GM20000 (cell line): ENCODE measurements around the gene CAPN14.

ENCODE experiments used
- DNase-seq: peaks from one replicate; pipeline ENCODE4 v3.0.0; 2012; ENCODE audit warnings: low spot score
- TF ChIP-seq, protein P1 (sequence below): IDR thresholded peaks from 2 replicates; pipeline ENCODE4 v1.5.1; 2012; ENCODE audit warnings: mild to moderate bottlenecking, control low read depth; ENCODE audit errors: extremely low read depth, missing control alignments

The CAPN14 gene

DNA sequence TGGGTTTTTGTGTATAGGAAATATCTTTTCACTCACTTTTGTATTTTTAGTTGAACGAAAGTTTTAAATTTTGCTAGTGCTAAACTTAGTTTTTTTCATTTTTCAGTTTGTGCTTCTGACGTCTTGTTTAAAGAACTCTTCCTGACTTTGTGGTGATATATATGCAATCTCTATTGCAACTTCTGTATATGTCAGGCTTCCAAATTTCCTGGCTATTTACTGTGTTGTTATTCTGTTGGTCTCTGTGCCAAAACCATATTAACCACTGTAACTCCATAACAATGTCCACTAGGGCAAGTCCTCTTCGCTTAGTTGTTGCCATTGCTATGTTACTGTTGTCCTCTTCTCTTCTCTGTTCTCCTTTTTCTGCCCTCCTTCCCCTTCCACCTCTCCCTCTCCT lies 13.4 kb upstream of the CAPN14 start:
- no peak for DNase-seq
- TF ChIP-seq, protein P1, sequence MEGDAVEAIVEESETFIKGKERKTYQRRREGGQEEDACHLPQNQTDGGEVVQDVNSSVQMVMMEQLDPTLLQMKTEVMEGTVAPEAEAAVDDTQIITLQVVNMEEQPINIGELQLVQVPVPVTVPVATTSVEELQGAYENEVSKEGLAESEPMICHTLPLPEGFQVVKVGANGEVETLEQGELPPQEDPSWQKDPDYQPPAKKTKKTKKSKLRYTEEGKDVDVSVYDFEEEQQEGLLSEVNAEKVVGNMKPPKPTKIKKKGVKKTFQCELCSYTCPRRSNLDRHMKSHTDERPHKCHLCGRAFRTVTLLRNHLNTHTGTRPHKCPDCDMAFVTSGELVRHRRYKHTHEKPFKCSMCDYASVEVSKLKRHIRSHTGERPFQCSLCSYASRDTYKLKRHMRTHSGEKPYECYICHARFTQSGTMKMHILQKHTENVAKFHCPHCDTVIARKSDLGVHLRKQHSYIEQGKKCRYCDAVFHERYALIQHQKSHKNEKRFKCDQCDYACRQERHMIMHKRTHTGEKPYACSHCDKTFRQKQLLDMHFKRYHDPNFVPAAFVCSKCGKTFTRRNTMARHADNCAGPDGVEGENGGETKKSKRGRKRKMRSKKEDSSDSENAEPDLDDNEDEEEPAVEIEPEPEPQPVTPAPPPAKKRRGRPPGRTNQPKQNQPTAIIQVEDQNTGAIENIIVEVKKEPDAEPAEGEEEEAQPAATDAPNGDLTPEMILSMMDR: no peak

DNA sequence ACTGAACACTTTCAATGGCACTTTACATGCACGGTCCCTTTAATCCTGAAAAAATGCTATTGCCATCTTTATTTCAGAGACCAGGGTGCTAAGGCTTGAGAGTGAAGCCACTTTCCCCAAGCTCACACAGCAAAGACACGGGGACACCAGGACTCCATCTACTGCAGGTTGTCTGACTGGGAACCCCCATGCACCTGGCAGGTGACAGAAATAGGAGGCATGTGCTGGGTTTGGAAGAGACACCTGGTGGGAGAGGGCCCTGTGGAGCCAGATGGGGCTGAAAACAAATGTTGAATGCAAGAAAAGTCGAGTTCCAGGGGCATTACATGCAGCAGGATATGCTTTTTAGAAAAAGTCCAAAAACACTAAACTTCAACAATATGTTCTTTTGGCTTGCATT lies 11.4 kb upstream of the CAPN14 start:
- TF ChIP-seq, protein P1: no peak
- DNase-seq: no peak

DNA sequence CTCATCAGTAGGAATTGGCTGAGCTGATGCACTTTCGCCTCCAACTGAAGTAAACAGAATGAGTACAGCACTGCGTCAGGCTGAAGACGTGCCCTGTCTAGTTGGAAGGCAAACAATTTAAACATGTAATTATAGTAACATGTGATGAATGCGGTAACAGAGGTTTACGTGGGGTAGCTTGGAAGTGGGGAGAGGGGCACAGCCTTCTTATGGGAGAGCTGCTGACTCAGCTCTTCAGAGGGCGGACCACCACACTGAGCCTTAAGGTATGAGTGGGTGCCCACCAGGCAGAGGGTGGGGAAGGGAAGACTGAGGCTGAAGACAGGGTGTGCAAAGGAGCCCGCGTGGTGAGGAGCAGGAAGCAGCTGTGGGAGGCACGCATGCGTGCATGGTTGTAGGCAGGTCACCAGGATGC lies 10.4 kb upstream of the CAPN14 start:
- TF ChIP-seq, protein P1: no peak
- no peak for DNase-seq

DNA sequence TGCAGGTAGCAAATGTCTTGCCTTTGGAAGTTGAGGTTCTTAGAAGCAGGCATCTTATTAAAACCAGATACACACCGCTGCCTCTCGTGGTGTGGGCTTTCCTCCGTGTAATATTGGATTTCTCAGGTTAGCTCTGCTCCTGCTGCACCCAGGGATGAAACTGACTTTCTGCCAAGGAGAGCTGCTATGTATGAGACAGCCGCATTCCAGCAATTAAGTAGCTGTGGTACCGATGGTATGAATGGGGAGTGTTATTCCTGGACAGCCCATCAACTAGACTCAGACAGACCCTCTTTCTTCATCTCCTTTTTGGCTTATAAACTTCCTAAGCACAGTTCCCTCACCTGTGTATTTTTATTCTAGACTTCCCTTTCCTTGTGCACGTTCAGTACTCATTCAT lies 9.8 kb upstream of the CAPN14 start:
- DNase-seq: no peak
- TF ChIP-seq, protein P1: no peak

DNA sequence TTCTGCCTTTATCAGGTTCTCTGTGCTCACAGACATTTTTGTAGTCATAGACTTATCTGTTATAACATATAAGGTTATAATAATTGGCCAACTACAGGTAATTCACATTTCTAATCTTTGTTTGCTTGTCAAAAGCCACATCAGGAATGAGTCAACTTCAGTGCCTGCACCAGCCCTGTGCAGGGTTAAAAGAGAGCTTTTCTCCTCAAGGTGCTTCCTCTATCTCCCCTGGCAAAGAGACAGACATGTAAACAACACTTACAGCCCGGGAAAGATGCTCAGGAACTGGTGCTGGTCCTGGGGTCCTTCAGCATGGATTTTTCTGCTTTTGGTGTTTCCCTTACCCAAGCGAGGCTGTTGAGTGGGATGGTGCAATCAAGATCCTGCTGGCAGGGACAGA lies 9.0 kb upstream of the CAPN14 start:
- TF ChIP-seq, protein P1: no peak
- no peak for DNase-seq

DNA sequence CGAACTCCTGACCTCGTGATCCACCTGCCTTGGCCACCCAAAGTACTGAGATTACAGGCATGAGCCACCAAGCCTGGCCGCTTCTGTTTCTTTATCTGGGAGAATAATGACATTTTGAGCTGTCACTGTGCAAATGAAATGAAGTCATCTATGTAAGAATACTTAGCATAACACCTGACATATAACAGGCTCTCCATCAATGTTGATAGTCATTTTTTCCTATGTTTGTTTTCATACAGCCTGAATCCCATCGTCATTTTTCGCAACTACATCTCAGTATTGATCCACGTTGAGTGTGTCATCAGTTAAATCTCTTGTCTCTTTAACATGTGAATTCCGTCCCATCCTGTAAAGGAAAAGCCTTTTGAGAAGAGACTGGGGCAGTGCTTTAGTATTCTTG lies 6.4 kb upstream of the CAPN14 start:
- TF ChIP-seq, protein P1: no peak
- no peak for DNase-seq

DNA sequence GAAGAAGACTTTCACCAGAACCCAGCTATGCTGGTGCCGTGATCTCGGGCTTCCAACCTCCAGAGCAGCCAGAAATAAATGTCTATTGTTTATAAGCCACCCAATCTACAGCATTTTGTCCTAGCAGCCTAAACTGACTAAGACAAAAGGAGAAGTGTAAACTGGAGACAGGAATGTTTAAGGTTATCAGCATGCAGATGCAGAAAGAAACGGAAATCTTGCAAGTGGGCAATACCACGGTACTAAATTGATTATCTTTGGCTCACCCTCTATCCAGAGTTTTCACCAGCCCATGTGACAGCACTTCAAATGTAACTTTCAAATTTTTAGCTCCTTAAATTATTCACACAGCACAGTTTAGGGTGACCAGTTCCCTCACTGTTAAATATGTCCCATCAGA lies 5.7 kb upstream of the CAPN14 start:
- TF ChIP-seq, protein P1: no peak

More for the DNA sequence above, 5.7 kb upstream of the CAPN14 start:
- no peak for DNase-seq
